BLaER1 treated with 17β-estradiol and CSF1 and Interleukin-3, amounts not matched to agents 10 nM and 100 nM (cell line): ENCODE results near the gene CFP.

Experiments used
- H3K27ac ChIP-seq, 11 experiments: shearing (Covaris generic); formaldehyde crosslinking; 2 replicates each; pipeline ENCODE4 v1.8.1; 2022
- H3K27me3 ChIP-seq, 11 experiments: shearing (Covaris generic); formaldehyde crosslinking; 2 replicates each; pipeline ENCODE4 v1.8.1; 2022
- H3K36me3 ChIP-seq, 11 experiments: shearing (Covaris generic); formaldehyde crosslinking; 2 replicates each; pipeline ENCODE4 v1.8.1; 2022
- H3K4me1 ChIP-seq, 10 experiments: shearing (Covaris generic); formaldehyde crosslinking; 2 replicates each; pipeline ENCODE4 v1.8.1; 2022
- H3K4me2 ChIP-seq, 11 experiments: shearing (Covaris generic); formaldehyde crosslinking; 2 replicates each; pipeline ENCODE4 v1.8.1; 2022
- H3K4me3 ChIP-seq, 10 experiments: shearing (Covaris generic); formaldehyde crosslinking; 2 replicates each; pipeline ENCODE4 v1.8.1; 2022
- H3K9ac ChIP-seq, 11 experiments: shearing (Covaris generic); formaldehyde crosslinking; 2 replicates each; pipeline ENCODE4 v1.8.1; 2022
- H3K9me3 ChIP-seq, 11 experiments: shearing (Covaris generic); formaldehyde crosslinking; replicated peaks in 1 of 11; 2 replicates each; pipeline ENCODE4 v1.8.1; 2022
- H4K20me1 ChIP-seq, 11 experiments: shearing (Covaris generic); formaldehyde crosslinking; 2 replicates each; pipeline ENCODE4 v1.8.1; 2022
- Cebpa-rat ChIP-seq, 11 experiments: shearing (Covaris generic); IDR thresholded peaks; 2 replicates each; pipeline ENCODE4 v1.8.1; 2022

The CFP gene

DNA sequence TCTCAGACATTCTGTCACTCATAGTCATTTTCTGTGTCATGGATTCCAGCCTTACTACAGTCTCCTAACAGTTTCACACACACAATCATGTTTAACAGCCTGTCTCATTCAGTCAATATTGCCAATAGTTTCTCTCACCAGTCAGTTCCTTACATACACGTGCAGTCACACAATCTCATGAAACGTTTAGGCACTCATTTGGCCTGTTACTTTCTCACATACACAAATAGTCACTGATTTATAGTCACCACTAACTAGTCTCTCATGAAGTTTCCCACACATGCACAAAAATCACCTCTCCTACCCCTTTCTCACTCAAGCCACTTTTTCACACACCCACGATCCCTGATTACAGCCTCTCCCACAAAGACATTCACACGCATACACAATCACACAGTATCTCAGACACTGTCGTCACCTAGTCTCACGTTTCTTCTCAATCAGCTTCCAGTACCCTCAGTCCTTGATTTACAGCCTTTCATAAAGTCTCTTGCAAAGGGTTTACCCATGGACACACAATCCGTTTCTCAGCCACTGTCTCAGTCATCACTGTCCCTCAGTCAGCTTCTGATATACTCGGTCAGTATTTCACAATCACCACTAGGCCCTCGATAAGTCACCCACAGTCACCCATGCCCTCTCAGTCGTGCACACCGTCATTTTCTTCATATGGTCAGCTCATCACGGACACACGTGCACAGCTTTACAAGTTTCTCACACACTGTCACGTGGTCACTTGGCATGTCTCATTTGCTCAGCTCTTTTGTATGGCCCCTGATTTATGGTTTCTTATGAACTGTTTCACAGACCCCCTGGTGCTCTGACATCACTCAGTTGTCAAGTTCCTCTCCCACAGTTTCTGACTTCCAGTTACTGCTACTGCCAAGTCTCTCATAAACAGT lies 4.2 kb upstream of the CFP start:
- Histone ChIP-seq H3K9ac (no peak overlapping the region; a peak in 1 of 22 replicates), H3K27me3 (peaks cover 6 to 86% (median 72%) of the 10 kb centered on the region in 11 experiments), H3K36me3 (peaks cover 6 to 39% (median 25%) of the 10 kb centered on the region in 11 experiments; a peak in 18 of 22 replicates), H3K4me3 (no peak overlapping the region), H3K4me1 (peaks cover 21 to 91% (median 58%) of the 10 kb centered on the region in 10 experiments), H4K20me1 (peaks cover 0 to 13% (median 0%) of the 10 kb centered on the region in 11 experiments; a peak in 3 of 22 replicates), H3K27ac (no peak overlapping the region), H3K4me2 (peak overlapping the region in 4 of 11 experiments; percentile 39 to 91 (median 75); a peak in 6 of 22 replicates), H3K9me3 (peaks cover 0 to 13% (median 3%) of the 10 kb centered on the region in 11 experiments; a peak in 6 of 22 replicates)
- TF ChIP-seq Cebpa-rat (IDR thresholded peaks at IDR 0.05), result peak in 1 of 11 experiments; percentile 43; a peak in 1 of 22 replicates

DNA sequence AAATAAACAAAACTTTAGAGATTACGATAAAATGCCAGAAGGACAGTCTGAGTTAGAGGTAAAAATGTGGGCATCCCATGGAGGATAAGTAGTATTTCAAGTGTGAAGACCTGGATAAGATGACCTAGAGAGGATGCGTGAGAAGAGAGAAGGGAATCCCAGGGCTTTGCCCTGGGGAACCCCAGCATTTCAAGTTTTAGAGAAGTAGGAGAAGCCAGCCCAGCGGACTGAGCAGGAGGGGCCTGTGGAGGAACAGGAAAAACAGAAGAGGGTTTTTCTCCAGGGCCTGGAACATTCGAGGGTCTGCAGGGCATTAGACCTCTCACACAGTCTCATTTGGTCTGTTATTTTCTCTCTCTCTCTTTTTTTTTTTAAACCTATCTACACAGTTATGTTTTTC lies 2.9 kb upstream of the CFP start:
- H3K9ac ChIP-seq, result no peak overlapping the region
- no peak for TF ChIP-seq Cebpa-rat (IDR thresholded peaks at IDR 0.05)
- H3K4me2 ChIP-seq, result peak overlapping the region in 7 of 11 experiments; percentile 1 to 91 (median 39); a peak in 9 of 22 replicates
- peaks cover 0 to 28% (median 17%) of the 10 kb centered on the region in 11 experiments; a peak in 13 of 22 replicates for H3K36me3 ChIP-seq
- peaks cover 0 to 19% (median 0%) of the 10 kb centered on the region in 11 experiments; a peak in 7 of 22 replicates for H4K20me1 ChIP-seq
- H3K27me3 ChIP-seq, result peaks cover 0 to 84% (median 66%) of the 10 kb centered on the region in 11 experiments; a peak in 21 of 22 replicates
- H3K4me1 ChIP-seq, result peaks cover 18 to 94% (median 59%) of the 10 kb centered on the region in 10 experiments
- H3K27ac ChIP-seq, result peak overlapping the region in 3 of 11 experiments; percentile 8 to 32 (median 28); a peak in 2 of 22 replicates
- 0 out of 22 replicates have a peak, but pooled peaks cover 0 to 2% (median 0%) of the 10 kb centered on the region in 11 experiments for H3K9me3 ChIP-seq
- no peak overlapping the region for H3K4me3 ChIP-seq

DNA sequence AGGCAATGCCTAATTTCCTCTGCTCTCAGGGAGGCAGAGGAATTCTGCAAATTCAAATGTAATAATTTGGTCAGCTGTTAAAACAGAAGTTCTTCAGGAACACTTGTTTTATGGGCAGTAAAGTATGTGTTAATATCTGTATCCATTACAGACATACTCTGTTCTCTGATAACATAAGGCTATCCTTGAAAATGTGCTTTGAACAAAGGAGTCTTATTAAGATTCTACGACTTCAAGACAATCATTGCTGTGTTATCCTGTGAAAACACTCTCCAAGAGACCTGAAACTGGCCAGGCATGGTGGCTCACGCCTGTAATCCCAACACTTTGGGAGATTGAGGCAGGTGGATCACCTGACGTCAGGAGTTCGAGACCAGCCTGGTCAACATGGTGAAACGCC lies 1.9 kb upstream of the CFP start:
- H3K4me3 ChIP-seq, result no peak overlapping the region
- peaks cover 0 to 23% (median 14%) of the 10 kb centered on the region in 11 experiments; a peak in 14 of 22 replicates for H3K36me3 ChIP-seq
- peak overlapping the region in 3 of 11 experiments; percentile 86 to 91 (median 90); a peak in 4 of 22 replicates for H3K4me2 ChIP-seq
- H4K20me1 ChIP-seq, result peaks cover 0 to 29% (median 6%) of the 10 kb centered on the region in 11 experiments; a peak in 10 of 22 replicates
- no peak for TF ChIP-seq Cebpa-rat (IDR thresholded peaks at IDR 0.05)
- peaks cover 0 to 81% (median 61%) of the 10 kb centered on the region in 11 experiments; a peak in 21 of 22 replicates for H3K27me3 ChIP-seq
- H3K27ac ChIP-seq, result no peak overlapping the region
- H3K9ac ChIP-seq, result no peak overlapping the region
- no peaks in the 10 kb centered on the region for H3K9me3 ChIP-seq
- peaks cover 18 to 95% (median 58%) of the 10 kb centered on the region in 10 experiments for H3K4me1 ChIP-seq

DNA sequence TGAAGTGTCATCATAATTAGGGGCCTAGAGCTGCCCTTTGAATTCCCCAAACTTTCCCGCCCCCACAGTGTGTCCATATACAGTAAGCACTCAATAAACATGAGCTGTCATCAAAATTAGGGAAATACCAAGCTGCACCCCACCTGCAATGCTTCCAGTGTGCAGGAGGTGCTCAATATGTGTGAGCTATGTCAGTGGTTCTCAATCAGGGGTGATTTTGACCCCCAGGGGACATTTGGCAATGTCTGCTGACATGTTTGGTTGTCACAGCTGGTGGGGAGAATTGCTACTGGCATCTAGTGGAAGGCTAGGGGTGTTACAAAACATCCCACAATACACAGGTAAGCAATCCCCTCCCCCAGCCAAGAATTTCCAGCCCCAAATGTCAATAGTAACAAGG lies 748 bp downstream of the CFP start:
- Histone ChIP-seq H4K20me1 (peaks cover 0 to 44% (median 6%) of the 10 kb centered on the region in 11 experiments; a peak in 9 of 22 replicates), H3K36me3 (peaks cover 0 to 9% (median 0%) of the 10 kb centered on the region in 11 experiments; a peak in 1 of 22 replicates), H3K4me2 (peak overlapping the region; percentile 21 to 87 (median 57); a peak in 19 of 22 replicates), H3K4me3 (peak overlapping the region in 5 of 10 experiments; percentile 30 to 64 (median 55); a peak in 7 of 20 replicates), H3K4me1 (peaks cover 18 to 70% (median 50%) of the 10 kb centered on the region in 10 experiments), H3K9ac (peak overlapping the region in 5 of 11 experiments; percentile 16 to 42 (median 39); a peak in 5 of 22 replicates), H3K9me3 (no peaks in the 10 kb centered on the region), H3K27ac (peak overlapping the region in 1 of 11 experiments; percentile 84; a peak in 3 of 22 replicates), H3K27me3 (peaks cover 0 to 69% (median 59%) of the 10 kb centered on the region in 11 experiments; a peak in 21 of 22 replicates)
- no peak for TF ChIP-seq Cebpa-rat (IDR thresholded peaks at IDR 0.05)

DNA sequence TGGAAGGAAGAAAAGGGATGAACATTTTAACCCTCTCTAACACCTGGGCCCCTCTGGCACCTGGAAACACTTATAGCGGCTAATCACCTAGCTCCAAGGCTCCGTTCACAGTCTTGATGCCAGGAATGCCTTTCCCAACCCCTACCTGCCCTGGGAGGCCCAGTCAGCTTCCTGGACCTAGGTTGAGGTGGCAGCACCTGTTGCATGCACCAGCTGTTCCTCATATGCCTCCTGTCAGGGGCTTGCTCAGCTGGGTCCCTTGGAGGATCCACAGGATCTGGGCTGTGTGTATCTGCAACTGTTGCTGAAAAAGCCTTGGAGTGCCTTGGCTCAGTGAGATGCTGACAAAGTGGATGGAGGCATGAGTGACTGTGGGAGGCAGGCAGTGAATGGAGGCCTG lies 4.4 kb downstream of the CFP start:
- no peak overlapping the region for H3K27ac ChIP-seq
- peaks cover 0 to 9% (median 0%) of the 10 kb centered on the region in 11 experiments; a peak in 1 of 22 replicates for H3K36me3 ChIP-seq
- H3K9ac ChIP-seq, result no peak overlapping the region
- H3K4me3 ChIP-seq, result no peak overlapping the region
- peaks cover 0 to 60% (median 39%) of the 10 kb centered on the region in 11 experiments; a peak in 16 of 22 replicates for H3K27me3 ChIP-seq
- no peak for TF ChIP-seq Cebpa-rat (IDR thresholded peaks at IDR 0.05)
- peaks cover 24 to 46% (median 29%) of the 10 kb centered on the region in 10 experiments for H3K4me1 ChIP-seq
- H3K9me3 ChIP-seq, result no peaks in the 10 kb centered on the region
- H4K20me1 ChIP-seq, result peaks cover 0 to 42% (median 0%) of the 10 kb centered on the region in 11 experiments; a peak in 9 of 22 replicates
- no peak overlapping the region for H3K4me2 ChIP-seq

DNA sequence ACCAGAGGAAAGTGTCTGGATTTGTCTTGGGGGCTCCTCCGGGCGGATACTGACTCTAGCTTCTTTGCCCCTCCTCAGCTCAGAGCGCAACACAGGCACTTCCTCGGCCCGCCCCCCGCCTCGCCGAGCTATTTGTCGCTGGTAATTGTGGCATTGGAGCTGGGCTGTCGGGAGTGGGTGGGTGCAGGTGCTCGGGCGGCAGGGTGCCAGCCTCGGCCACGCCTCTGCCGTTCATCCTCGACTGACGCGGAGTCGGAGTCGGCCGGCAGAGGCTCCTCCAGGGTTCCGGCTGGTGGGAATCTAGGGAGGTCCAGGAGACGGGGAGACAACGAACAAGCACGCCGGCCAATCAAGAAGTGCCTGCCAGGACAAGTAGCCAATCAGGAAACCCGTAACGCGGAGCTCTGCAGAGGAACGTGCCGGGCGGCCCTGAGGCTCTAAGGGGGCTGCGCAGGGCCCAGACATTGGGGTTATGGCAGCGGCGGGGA lies 6.1 kb downstream of the CFP start:
- H4K20me1 ChIP-seq, result peaks cover 0 to 42% (median 0%) of the 10 kb centered on the region in 11 experiments; a peak in 9 of 22 replicates
- H3K27me3 ChIP-seq, result peaks cover 0 to 59% (median 38%) of the 10 kb centered on the region in 11 experiments; a peak in 16 of 22 replicates
- no peak overlapping the region for H3K27ac ChIP-seq
- peak overlapping the region in 2 of 11 experiments; percentile 9 to 29; a peak in 2 of 22 replicates for H3K9ac ChIP-seq
- peak overlapping the region; percentile 31 to 58 (median 44) for H3K4me3 ChIP-seq
- H3K4me1 ChIP-seq, result peaks cover 10 to 34% (median 14%) of the 10 kb centered on the region in 10 experiments; a peak in 19 of 20 replicates
- peak overlapping the region; percentile 48 to 85 (median 68) for H3K4me2 ChIP-seq
- H3K36me3 ChIP-seq, result peaks cover 0 to 9% (median 0%) of the 10 kb centered on the region in 11 experiments; a peak in 1 of 22 replicates
- TF ChIP-seq Cebpa-rat (IDR thresholded peaks at IDR 0.05), result no peak
- peaks cover 0 to 10% (median 0%) of the 10 kb centered on the region in 11 experiments; a peak in 6 of 22 replicates for H3K9me3 ChIP-seq

DNA sequence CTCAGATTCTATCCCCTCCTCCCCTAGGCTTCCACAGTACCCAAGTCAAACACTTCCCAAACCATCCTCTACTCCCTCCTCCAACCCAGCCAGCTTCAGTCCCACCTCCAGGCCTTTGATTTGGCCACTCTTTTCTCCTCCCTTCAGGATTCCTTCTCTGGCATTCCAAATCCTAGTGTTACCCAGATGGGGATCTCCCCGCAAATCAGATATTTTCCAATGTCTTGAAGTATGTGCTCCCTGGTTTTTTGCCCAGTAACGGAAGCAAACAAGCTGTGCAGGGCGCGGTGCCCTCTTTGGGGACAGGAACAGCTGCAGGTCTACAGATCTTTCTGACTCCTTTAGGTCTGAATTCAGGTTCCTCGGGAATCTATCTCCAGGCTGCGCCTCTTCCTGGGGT lies 7.9 kb downstream of the CFP start:
- H3K4me3 ChIP-seq, result no peak overlapping the region
- H3K36me3 ChIP-seq, result peaks cover 0 to 6% (median 0%) of the 10 kb centered on the region in 11 experiments; a peak in 1 of 22 replicates
- H3K27me3 ChIP-seq, result peaks cover 0 to 69% (median 43%) of the 10 kb centered on the region in 11 experiments; a peak in 17 of 22 replicates
- H3K9me3 ChIP-seq, result peaks cover 0 to 10% (median 0%) of the 10 kb centered on the region in 11 experiments; a peak in 6 of 22 replicates
- H3K4me1 ChIP-seq, result peaks cover 0 to 17% (median 7%) of the 10 kb centered on the region in 10 experiments; a peak in 11 of 20 replicates
- H3K4me2 ChIP-seq, result no peak overlapping the region
- TF ChIP-seq Cebpa-rat (IDR thresholded peaks at IDR 0.05), result no peak
- no peak overlapping the region for H3K27ac ChIP-seq
- H4K20me1 ChIP-seq, result peaks cover 0 to 28% (median 0%) of the 10 kb centered on the region in 11 experiments; a peak in 8 of 22 replicates
- H3K9ac ChIP-seq, result no peak overlapping the region

DNA sequence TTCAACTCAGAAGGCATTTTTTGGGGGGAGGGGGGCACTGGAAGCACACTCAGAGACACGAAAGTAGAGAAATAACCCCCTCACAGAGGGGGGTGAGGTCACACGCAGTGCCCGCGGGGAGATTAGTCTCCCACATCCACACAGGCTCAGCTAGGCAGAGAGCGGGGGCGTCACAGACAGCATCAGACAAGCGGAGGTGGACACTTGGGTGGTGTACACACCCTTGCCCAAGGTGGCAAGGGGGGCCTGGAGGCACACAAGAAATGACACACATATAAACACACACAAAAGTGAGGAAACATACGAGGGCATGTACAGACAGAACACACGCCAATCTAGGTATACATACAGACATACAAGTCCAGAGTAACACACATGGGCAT lies 9.4 kb downstream of the CFP start:
- H3K4me3 ChIP-seq, result no peak overlapping the region
- TF ChIP-seq Cebpa-rat (IDR thresholded peaks at IDR 0.05), result no peak
- H3K27ac ChIP-seq, result no peak overlapping the region
- 0 out of 22 replicates have a peak, but pooled peaks cover 0 to 3% (median 0%) of the 10 kb centered on the region in 11 experiments for H3K36me3 ChIP-seq
- peaks cover 0 to 10% (median 0%) of the 10 kb centered on the region in 11 experiments; a peak in 6 of 22 replicates for H3K9me3 ChIP-seq
- peaks cover 0 to 12% (median 0%) of the 10 kb centered on the region in 11 experiments; a peak in 6 of 22 replicates for H4K20me1 ChIP-seq
- no peak overlapping the region for H3K9ac ChIP-seq
- peak overlapping the region in 6 of 11 experiments; percentile 49 to 76 (median 56); a peak in 7 of 22 replicates for H3K4me2 ChIP-seq
- peaks cover 0 to 17% (median 7%) of the 10 kb centered on the region in 10 experiments; a peak in 10 of 20 replicates for H3K4me1 ChIP-seq
- peaks cover 0 to 68% (median 48%) of the 10 kb centered on the region in 11 experiments; a peak in 17 of 22 replicates for H3K27me3 ChIP-seq
